ENCODE results near the gene CASR.
"Not testable (repeated sequence)": the region's sequence is repeated elsewhere in the genome, so short reads cannot be mapped to it uniquely, and the experiment has no call there.

Gene CASR

GRCh38 chr3:122199552-122199951 lies 16.1 kb downstream of the CASR start:
- H3K9me3 ChIP-seq (ENCODE audit: low read length), result 0 out of 2 replicates have a peak, but pooled peaks cover 3% of the 10 kb centered on the region
- H3K9ac ChIP-seq (ENCODE audit: low read length), result no peak overlapping the region
- no peaks in the 10 kb centered on the region for H3K27me3 ChIP-seq (ENCODE audit: insufficient read depth, low read length)
- no peaks in the 10 kb centered on the region for H3K4me1 ChIP-seq (ENCODE audit: insufficient read depth, low read length, severe bottlenecking)
- no peak overlapping the region for H3K27ac ChIP-seq (ENCODE audit: low read depth, low read length, poor library complexity, severe bottlenecking)
- H4K20me1 ChIP-seq (ENCODE audit: insufficient read depth, low read length), result no peaks in the 10 kb centered on the region
- no peak for TF ChIP-seq CTCF (IDR thresholded peaks at IDR 0.05; ENCODE audit: low read length)
- TF ChIP-seq EZH2 (IDR thresholded peaks at IDR 0.05; ENCODE audit: borderline replicate concordance, low read length), result no peak
- no peak overlapping the region for H3K4me3 ChIP-seq (ENCODE audit: low read depth, low read length, poor library complexity, severe bottlenecking)
- H3K79me2 ChIP-seq (ENCODE audit: insufficient read depth, low read length), result no peaks in the 10 kb centered on the region
- H3F3A ChIP-seq (ENCODE audit: insufficient read depth, low read length), result no peaks in the 10 kb centered on the region
- H3K4me2 ChIP-seq (ENCODE audit: low read length), result no peak overlapping the region
- no peak overlapping the region for H2AFZ ChIP-seq (ENCODE audit: low read length)
- no peaks in the 10 kb centered on the region for H3K36me3 ChIP-seq (ENCODE audit: insufficient read depth, low read length)
- no peaks in the 10 kb centered on the region for H3K9me2 ChIP-seq (ENCODE audit: low read depth, low read length)

GRCh38 chr3:122200661-122201060 lies 17.2 kb downstream of the CASR start:
- H4K20me1 ChIP-seq (ENCODE audit: insufficient read depth, low read length), result no peaks in the 10 kb centered on the region
- no peaks in the 10 kb centered on the region for H3K9me2 ChIP-seq (ENCODE audit: low read depth, low read length)

DNA sequence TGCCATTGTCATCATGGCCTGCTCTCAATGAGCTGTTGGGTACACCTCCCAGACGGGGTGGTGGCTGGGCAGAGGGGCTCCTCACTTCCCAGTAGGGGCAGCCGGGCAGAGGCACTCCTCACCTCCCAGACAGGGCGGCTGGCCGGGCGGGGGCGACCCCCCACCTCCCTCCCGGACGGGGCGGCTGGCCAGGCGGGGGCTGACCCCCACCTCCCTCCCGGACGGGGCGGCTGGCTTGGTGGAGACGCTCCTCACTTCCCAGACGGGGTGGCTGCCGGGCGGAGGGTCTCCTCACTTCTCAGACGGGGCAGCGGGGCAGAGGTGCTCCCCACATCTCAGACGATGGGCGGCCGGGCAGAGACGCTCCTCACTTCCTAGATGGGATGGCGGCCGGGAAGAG lies 18.0 kb downstream of the CASR start:
- not testable (repeated sequence) for H3K27ac ChIP-seq (ENCODE audit: low read depth, low read length, poor library complexity, severe bottlenecking); H3K4me3 ChIP-seq (ENCODE audit: low read depth, low read length, poor library complexity, severe bottlenecking); H3K36me3 ChIP-seq (ENCODE audit: insufficient read depth, low read length); H3K4me2 ChIP-seq (ENCODE audit: low read length); H4K20me1 ChIP-seq (ENCODE audit: insufficient read depth, low read length); H3K9ac ChIP-seq (ENCODE audit: low read length); H3K27me3 ChIP-seq (ENCODE audit: insufficient read depth, low read length); H3K9me2 ChIP-seq (ENCODE audit: low read depth, low read length); H3K4me1 ChIP-seq (ENCODE audit: insufficient read depth, low read length, severe bottlenecking); H3K9me3 ChIP-seq (ENCODE audit: low read length); H2AFZ ChIP-seq (ENCODE audit: low read length); H3F3A ChIP-seq (ENCODE audit: insufficient read depth, low read length); H3K79me2 ChIP-seq (ENCODE audit: insufficient read depth, low read length)

More at GRCh38 chr3:122200661-122201060, 17.2 kb downstream of the CASR start:
- H3K4me1 ChIP-seq (ENCODE audit: insufficient read depth, low read length, severe bottlenecking), result no peaks in the 10 kb centered on the region
- no peaks in the 10 kb centered on the region for H3K79me2 ChIP-seq (ENCODE audit: insufficient read depth, low read length)
- H3K27me3 ChIP-seq (ENCODE audit: insufficient read depth, low read length), result no peaks in the 10 kb centered on the region
- no peak overlapping the region for H2AFZ ChIP-seq (ENCODE audit: low read length)
- no peaks in the 10 kb centered on the region for H3F3A ChIP-seq (ENCODE audit: insufficient read depth, low read length)
- no peak overlapping the region for H3K9ac ChIP-seq (ENCODE audit: low read length)
- TF ChIP-seq EZH2 (IDR thresholded peaks at IDR 0.05; ENCODE audit: borderline replicate concordance, low read length) (no peak), CTCF (IDR thresholded peaks at IDR 0.05; ENCODE audit: low read length) (no peak)
- no peak overlapping the region for H3K27ac ChIP-seq (ENCODE audit: low read depth, low read length, poor library complexity, severe bottlenecking)
- H3K36me3 ChIP-seq (ENCODE audit: insufficient read depth, low read length), result no peaks in the 10 kb centered on the region
- H3K4me3 ChIP-seq (ENCODE audit: low read depth, low read length, poor library complexity, severe bottlenecking), result no peak overlapping the region
- 0 out of 2 replicates have a peak, but pooled peaks cover 3% of the 10 kb centered on the region for H3K9me3 ChIP-seq (ENCODE audit: low read length)
- H3K4me2 ChIP-seq (ENCODE audit: low read length), result no peak overlapping the region

DNA sequence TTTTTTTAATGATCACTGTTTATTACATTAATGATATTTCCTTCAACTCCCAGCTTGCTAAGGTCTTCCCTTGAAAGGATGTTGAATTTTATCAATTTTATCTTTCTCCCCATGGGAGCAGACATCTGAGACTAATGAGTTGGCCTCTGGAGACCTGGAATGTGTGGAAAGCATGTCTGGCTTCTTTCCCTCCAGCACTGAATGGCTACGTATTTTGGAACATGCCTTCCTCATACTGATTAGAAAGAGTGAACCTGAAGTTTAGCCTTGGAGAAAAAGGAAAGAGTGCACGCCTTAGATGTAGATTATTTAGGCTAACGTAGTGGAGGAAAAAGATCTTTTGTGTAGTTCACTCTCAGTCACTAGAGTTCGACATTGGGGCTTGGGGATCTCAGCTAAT lies 25.1 kb downstream of the CASR start:
- no peak overlapping the region for H2AFZ ChIP-seq (ENCODE audit: low read length)
- no peak overlapping the region for H3K27ac ChIP-seq (ENCODE audit: low read depth, low read length, poor library complexity, severe bottlenecking)
- no peak overlapping the region for H3K4me2 ChIP-seq (ENCODE audit: low read length)
- no peaks in the 10 kb centered on the region for H3K4me1 ChIP-seq (ENCODE audit: insufficient read depth, low read length, severe bottlenecking)
- H3K9me2 ChIP-seq (ENCODE audit: low read depth, low read length), result no peaks in the 10 kb centered on the region
- H3K4me3 ChIP-seq (ENCODE audit: low read depth, low read length, poor library complexity, severe bottlenecking), result no peak overlapping the region
- no peak overlapping the region for H3K9ac ChIP-seq (ENCODE audit: low read length)
- no peaks in the 10 kb centered on the region for H3F3A ChIP-seq (ENCODE audit: insufficient read depth, low read length)
- no peaks in the 10 kb centered on the region for H3K27me3 ChIP-seq (ENCODE audit: insufficient read depth, low read length)
- no peaks in the 10 kb centered on the region for H4K20me1 ChIP-seq (ENCODE audit: insufficient read depth, low read length)
- TF ChIP-seq CTCF (IDR thresholded peaks at IDR 0.05; ENCODE audit: low read length) (no peak), EZH2 (IDR thresholded peaks at IDR 0.05; ENCODE audit: borderline replicate concordance, low read length) (no peak)
- no peaks in the 10 kb centered on the region for H3K36me3 ChIP-seq (ENCODE audit: insufficient read depth, low read length)
- H3K9me3 ChIP-seq (ENCODE audit: low read length), result no peaks in the 10 kb centered on the region
- no peaks in the 10 kb centered on the region for H3K79me2 ChIP-seq (ENCODE audit: insufficient read depth, low read length)

Data from OCI-LY1 (cell line).